Skin of body (tissue), 2 donors: Measurements from ENCODE around the gene LMTK2. TPM values are rescaled to one million over a fixed set of nuclear protein-coding genes. Genes with fewer than 3 reads are reported as not detected.

Experiments
- DNase-seq: peaks from one replicate; lab custom pipeline; 2025; lab: John Stamatoyannopoulos, UW
- total RNA-seq: library from RNA; depleted of rRNA; stranded (reverse); fragments of >200 nt; gene quantifications from one replicate; pipeline ENCODE4 v1.2.3, GENCODE V29; 2014

The LMTK2 gene
- total RNA-seq, 1 donor from 2014 or later, result 12.9 TPM

DNA sequence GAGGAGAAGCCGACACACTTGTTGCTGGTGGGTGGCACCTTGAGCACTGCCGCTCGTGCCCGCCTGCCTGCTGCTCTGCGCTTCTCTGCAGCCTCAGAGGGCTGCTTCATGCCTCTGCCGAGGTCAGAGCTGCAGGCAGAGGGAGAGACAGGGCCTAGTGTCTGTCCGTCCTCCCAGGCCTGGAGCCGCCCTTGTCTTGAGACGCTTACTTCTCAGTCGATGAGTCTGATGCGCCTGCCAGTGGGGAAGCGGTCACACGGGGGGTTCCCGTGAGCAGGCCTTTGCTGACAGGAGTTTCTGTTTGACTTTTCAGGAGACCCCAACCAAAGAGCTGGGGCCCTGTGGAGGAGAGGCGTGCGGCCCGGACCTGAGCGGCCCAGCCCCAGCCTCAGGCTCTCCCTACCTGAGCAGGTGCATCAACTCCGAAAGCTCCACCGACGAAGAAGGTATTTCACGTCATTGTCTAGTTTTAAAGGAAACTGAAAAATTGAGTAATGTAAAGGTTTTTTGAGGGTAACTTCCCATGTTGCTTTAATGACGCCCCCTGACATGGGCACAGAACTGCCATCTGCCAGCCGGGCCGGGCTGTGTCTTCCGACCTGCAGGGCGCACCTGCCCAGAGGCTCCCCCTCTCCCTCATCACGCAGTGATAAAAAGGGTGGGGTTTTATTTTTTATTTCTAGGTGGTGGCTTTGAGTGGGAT lies 96.8 kb downstream of the LMTK2 start:
- no peak for DNase-seq

DNA sequence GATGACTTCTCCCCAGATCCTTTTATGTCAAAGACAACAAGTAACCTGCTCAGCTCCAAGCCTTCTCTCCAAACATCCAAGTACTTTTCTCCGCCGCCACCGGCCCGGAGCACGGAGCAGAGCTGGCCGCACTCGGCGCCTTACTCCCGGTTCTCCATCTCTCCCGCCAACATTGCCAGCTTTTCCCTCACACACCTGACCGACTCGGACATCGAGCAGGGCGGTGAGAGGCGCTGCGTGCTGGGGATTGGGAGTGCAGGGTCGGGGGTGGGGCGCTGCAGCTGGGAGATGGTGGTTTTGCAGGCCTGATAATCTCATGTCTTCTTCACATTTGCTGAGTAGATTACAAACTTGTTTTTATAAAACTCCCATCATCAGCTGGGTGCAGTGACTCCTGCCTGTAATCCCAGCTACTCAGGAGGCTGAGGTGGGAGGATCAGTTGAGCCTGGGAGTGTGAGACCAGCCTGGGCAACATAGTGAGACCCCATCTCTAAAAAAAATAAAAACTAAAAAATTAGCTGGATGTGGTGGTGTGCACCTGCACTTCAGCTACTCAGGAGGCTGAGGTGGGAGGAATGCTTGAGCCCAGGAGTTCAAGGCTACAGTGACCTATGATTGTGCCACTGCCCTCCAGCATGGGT lies 97.4 kb downstream of the LMTK2 start:
- DNase-seq, result no peak

DNA sequence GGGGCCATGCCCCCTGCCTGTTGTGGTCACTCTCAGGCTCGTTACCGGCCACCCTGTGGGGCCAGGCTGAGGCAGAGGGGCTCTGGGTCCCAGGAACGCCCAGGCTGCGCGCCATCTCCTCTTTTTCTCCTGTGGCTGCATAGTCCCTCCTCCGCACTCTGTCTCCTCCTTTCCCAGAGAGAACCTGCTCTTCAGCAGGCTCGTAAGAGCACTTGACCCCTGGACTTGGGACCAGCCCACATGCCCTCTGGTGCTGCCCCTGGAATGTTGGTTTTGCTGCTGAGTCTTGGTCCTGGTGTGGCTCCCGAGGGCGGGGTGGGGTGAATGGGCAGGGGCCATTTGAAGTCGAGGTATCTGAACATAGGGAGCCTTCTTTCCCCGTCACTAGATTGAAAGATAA lies 98.0 kb downstream of the LMTK2 start:
- DNase-seq, result no peak

DNA sequence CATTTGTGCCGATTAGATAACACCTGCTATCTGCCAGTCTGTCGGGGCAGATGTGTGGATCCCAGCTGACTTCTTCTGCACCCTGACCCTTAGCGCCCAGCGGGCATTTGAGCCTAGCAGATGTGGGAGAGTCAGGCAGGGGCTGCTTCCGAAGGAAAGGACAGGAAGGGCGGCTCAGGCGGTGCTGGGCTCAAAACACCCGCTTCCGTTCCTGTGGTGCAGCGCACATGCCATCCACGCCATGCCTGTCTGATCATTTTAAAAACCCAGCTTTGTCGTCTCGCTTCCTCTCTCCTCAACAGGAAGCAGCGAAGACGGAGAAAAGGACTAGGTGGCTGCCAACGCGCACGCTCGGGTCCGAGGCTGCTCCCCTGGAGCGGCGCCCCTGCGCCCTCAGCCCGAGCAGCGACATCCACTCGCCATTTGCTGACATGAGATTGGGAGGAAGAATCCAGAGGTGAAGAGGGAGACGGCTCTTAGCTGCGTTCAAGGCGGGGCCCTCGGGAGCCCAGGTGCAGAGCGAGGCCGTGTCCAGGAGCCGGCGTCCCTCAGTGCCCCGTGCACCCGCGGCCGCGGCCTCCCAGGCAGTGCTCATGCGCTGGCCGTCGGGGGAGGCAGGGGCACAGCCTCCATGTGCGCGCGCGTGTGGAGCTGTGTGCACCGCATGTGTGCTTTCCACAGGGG lies 98.6 kb downstream of the LMTK2 start:
- DNase-seq, result no peak

DNA sequence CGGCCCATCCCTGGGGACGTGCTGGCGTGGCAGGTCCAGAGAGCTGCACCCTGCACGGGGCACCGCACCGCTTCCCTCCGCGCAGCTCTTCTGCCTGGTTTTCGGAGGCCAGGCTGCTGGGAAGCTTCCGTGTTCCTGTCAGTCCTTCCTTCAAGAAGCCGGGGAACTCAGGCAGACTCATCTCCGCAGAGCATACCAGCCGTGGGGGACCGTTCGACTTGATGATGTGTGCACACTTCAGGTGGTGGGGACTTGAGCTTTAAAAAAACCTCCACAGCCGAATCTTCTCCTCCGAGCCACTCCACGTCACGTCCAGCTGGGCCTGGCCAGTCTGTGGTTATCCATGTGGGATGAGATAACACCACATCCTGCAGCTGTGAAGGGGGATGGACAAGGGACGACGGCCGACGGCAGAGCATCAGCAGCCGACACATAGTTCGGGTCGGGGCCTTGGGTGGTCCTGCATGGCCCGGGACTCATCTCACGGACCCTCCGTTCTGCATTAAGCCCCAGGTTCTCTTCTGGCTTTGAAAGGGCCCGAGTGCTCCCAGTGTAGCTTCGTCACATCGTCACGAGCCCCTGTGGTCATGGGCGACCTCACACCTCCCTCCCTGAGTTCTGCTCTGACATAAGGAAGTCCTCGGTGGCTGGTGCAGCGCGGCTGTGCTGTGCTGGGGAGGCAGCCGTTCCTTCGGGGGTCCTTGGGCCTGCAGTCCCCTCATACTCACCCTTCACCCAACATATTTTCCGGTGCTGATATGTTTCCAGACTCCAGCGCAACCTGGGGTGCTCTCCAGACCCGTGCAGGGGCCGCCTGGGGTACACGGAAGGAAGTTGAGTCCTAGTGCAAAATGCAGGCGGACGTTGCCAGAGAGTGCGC lies 100.0 kb downstream of the LMTK2 start:
- DNase-seq, result no peak

DNA sequence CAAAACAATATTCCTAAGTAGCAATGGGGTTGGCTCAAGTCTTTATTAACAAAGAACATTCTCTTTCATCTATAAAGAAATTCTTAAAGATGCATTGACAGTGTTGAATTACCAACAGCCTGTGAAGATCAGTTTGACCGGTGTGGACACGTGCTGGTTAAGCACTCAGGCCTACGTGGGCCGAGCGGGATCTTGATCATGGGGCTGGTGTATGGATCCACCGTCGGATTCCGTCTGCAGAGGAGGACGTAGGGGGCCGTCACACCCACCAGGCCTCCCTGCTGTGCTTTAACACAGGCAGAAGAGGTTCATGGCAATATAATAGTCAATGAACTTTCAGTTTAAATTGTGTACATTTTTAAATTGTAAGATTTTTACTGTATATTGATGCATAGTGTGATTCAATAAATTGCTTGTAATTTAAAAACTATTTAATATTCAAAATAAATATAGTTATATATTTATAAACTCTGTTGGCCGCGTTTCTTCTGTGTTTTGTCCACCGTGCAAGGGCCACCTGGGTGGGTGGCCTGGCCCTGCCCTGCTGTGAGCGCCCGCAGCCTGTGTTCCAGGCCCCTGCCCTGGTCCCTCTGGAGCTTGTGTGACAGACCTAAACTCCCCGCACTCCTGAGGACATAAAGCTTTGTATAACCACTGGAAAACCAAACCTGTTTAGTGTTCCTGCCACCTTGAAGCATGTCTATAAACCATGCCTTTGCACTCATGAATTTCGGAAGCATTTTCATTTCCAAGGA lies 102.7 kb downstream of the LMTK2 start:
- DNase-seq, result no peak

DNA sequence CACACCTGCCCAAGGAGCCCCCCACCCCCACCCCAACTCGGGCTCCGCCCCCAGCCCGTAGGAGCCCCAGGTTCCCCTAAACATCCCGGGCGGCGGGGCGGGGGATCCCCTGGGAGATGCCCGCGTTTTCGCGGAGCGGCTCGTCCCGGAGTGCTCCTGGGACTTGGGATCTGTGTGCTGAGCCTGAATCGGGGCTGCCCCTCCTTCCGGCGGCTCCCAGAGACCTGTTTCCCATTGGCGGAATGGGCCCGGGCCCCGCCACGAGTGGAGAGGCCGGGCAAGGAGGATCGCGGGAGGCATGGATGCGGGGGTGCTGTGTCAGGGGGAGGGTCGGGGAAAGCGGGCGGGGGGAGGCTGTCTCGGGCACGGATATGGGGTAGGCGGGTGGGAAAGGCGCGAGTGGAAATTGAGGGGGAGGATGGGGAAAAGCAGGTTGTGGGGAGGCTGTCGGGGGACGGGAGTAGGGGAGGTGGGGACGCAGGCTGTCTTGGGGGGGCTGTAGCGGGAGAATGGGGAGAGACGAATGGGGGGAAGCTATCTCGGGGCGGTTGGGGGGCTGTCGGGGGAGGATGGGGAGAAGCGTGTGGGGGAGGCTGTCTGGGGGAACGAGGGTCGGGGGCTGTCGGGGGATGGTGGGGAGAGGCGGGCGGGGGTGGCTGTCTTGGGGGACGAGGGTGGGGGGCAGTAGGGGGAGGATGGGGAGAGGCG lies 104.0 kb downstream of the LMTK2 start:
- no peak for DNase-seq

DNA sequence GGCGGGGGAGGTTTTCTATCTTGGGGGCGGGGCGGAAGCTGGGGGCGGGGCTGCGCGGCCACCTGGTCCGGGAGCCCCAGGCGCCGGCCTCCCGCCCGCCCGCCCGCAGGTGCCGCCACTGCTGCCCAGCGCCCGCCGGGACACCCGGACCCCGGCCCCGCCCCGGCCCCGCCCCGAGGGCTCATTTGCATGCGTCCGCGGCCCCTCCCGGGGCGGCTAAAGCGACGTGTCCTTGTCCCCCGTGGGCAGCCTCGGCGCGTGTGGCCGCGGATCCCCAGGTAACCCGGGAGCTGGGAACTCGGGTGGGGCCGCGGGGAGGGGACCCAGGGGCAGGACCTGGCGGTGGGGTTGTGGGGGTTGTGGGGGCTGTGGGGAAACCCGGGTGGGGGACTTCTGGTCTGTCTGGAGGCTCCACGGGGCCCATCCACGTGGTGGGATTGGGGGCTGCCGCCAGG lies 104.6 kb downstream of the LMTK2 start, which contains the start of gene BHLHA15:
Gene BHLHA15 (plus strand): TSS at position 219 of the 455 bp plus-strand sequence. CDS start 871 bp downstream, outside the sequence.
- DNase-seq, result no peak

DNA sequence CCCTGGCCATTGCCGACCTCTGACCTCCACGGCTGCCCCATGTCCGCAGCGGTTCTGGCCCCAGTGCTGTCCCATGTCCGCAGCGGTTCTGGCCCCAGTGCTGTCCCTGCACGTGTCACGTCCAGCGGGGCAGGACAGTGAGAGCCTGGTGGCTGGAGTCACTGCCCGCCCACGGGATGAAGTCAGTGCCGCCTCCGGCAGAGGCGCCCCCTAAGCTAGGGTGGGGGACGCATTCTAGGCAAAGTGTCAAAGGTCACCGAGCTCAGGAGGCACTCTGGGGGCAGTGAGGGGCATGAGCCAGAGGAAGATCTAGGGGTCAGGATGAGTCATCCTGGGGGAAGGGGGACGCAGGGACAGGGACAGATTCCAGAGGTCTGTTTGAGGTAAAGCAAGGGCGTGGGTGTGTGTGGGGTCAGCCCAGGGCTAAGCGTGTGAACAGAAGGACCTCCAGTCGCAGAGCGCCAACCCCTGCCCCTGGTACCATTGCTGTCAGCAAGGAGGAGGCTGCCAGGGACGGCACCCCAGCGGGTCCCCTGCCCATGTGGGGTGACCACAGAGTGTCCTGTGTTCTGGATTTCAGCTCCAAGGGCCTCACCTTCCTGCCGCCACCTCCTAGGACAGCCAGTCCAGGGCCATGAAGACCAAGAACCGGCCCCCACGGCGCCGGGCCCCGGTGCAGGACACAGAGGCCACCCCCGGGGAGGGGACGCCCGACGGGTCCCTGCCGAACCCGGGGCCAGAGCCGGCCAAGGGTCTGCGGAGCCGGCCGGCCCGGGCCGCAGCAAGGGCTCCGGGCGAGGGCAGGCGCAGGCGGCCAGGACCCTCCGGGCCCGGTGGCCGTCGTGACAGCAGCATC lies 105.2 kb downstream of the LMTK2 start:
- DNase-seq, result no peak

DNA sequence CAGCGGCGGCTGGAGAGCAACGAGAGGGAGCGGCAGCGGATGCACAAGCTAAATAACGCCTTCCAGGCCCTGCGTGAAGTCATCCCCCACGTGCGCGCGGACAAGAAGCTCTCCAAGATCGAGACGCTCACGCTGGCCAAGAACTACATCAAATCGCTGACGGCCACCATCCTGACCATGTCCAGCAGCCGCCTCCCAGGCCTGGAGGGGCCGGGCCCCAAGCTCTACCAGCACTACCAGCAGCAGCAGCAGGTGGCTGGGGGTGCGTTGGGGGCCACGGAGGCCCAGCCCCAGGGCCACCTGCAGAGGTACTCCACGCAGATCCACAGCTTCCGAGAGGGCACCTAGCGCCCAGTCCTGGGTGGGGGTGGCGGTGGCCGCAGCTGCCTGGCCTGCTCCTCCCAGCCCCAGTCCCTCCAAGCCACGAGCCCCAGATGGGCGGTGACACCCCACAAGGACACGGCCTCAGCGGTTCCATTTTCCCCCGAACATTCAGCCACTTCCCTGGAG lies 105.9 kb downstream of the LMTK2 start:
- DNase-seq, result no peak

DNA sequence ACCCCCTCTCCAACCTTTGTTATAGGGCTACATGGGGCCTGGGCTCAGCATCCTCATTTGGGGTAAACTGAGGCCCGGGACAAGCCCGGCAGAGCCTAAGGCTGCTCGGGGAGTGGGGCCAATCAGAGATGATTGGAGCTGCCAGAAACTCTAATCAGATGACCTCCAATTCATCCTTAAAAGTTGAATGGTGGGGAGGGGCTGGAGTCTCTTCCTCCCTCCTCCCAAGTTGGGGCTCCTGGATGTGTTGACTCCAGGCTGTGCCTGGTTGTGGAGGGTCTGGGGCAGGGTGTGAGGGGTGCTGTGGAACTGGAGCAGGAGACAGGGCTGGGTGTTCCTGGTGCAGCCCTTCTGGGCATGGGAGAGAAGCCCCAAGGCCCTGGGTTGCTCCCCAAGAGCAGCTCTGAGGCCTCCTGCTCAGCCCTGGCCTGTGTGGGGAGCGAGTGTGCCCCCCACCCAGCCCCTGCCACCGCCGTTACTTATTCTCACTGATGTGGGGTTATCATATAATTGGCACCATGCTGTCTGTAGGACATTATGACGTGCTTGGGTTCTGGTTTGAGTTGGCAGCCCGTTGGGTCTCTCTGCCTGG lies 106.7 kb downstream of the LMTK2 start:
- DNase-seq, result no peak

DNA sequence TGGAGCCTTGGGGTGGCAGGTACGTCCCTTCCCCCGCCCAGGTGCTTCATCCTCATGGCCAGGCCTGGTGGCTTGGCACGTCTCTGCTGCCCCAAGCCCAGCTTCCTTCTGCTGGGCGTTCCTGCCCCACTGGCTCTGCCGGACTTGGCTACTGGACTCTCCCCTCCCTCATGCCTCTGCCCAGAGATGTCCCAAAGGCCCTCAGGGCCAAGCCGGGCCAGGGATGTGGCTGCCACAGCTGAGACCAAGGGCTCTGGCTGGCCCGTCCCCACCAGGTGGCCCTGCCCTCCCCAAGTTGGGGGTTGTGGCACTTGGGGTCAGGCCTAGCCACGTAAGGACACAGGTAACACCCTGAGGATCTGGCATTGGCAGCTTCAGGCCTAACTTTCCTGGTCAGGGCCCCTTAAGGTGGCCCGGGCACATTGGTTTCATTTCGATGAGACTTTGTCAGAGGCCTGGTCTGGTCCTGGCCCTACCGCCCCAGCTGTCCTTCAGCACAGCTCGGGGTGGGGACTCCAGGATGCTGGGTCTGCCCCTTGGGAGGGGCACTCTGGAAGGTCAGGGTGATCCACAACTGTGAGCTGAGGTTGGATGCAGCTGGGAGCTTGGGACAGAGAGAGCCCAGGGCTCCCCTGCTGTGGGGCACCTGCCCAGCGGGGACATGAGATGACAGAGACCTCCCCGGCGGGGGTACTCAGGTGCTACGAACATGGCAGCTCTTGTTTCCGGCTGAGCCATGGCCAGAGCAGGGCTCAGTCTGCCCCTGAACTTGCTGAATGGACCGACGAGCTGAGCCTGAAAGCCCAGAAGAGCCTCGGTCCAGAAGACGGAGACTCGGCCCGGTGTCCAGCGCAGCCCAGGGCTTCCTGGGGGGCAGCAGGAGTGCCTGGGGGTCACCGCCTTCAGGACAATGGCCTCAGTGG lies 107.5 kb downstream of the LMTK2 start:
- DNase-seq, result no peak

DNA sequence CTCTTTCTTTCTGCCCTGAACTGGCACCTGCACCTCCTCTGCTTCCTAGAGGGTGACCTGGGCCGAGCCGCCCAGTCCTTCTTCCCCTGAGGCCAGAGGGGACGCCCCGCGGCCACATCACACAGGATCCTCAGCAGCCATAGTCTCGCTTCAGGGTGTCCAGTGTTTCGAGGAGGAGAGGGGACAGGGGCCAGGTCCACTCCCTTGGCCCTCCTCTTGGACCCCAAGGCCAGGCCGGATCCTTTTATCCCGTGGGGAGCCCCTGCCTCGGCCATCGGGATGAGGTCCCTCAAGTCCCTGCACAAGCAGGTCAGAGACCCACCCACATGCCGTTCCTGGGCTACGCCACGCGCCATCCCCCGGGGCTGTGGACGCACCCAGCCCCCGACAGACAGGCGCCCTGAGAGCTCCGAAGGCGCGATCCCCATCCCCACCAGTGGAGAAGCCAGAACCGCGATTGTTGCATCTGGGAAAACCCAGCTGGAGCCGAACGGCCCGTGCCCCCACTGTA lies 108.2 kb downstream of the LMTK2 start:
- no peak for DNase-seq

DNA sequence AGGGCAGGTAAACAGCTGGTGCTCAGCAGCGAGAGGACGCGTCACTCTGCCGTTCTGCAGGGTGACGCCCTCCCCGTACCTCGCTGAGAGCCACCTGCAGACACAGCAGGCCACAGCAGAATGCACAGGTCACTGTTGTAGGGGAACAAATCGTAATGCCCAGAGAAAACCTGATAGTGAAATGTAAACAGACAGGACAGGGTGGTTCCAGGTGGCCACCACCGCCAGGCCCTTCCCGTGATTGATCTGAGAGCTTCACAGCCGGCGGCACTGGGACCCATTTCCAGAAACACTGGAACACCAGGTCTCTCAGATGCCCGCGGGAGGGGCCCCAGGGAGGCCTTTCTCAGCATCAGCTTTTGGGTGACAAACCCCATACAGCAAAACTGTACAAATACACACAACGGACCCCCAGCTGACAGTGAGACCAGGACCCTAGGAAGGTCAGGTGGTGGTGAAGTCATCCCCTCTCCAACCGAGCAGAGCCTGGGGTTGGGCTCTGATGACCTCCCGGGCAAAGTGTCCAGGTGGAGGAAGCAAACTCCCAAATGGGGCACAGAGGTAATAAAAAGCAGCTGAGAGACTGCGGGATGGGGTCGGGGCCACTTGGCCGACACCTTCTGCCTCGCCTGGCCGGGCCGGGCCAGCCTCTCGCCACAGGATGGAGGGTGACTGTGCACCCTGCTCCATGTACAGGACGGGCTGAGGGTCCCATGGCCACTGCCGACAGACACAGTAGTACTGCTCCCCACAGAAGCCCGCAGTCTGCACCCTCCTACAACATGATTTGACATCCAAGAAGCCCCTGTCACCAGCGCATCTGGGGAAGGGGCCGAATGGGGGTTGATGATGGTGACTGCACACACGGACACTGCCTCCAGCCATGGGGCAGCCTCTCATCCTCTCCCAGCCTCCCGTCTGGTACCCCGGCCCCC lies 109.2 kb downstream of the LMTK2 start:
- DNase-seq, result no peak

DNA sequence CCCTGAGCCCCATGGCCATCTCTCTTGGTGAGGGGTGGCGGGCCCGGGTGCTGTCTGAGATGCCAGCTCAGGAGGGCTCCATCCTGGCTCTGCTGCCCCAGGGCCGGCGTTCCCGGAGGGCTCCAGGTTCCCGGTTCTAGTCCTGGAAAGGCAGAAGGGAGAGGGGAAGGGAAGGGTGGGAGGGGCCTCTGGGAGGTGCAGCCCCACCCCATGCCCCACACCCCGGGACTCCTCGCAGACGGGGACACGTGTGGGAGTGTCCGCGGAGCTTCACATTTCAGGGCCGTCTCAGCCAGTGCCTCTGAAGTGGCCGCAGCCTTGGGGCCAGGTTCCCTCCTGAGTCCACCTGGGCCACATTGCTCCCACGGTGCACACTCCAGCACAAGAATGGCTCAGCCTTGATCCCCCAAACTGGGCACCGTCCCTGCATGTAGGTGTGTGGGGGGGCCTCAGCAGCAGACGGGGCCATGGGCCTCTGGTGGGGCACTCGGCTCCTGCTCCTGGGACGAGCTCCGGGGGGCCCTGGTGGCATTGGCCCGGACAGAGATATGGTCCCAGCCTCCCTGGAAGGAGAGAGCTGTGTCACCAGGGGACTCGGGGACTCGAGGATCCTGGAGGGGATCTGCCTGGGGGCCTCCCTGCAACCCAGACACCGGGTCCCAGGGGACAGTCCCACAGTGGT lies 110.4 kb downstream of the LMTK2 start:
- no peak for DNase-seq
